HUES6 (cell line): ENCODE data around the gene PDE12.

Experiments used
- H3K27ac ChIP-seq: 2 replicates; pipeline ENCODE4 v1.7.0; 2013; ENCODE audit warnings: low read depth, mild to moderate bottlenecking, low read length, inconsistent platforms
- H3K27me3 ChIP-seq: 2 replicates; pipeline ENCODE4 v1.6.1; 2013; ENCODE audit warnings: low read length; ENCODE audit not compliant: control insufficient read depth, insufficient read depth
- H3K36me3 ChIP-seq: 2 replicates; pipeline ENCODE4 v1.6.1; 2013; ENCODE audit warnings: low read length; ENCODE audit not compliant: control insufficient read depth, insufficient read depth
- H3K4me1 ChIP-seq: 2 replicates; pipeline ENCODE4 v1.6.1; 2013; ENCODE audit warnings: low read length; ENCODE audit not compliant: control insufficient read depth, insufficient read depth
- H3K4me3 ChIP-seq: 2 replicates; pipeline ENCODE4 v1.5.1; 2013; ENCODE audit warnings: low read depth, low read length
- H3K9ac ChIP-seq: one replicate; pipeline ENCODE4 v1.6.1; 2013; ENCODE audit warnings: mild to moderate bottlenecking, low read length
- H3K9me3 ChIP-seq: 2 replicates; pipeline ENCODE4 v1.6.1; 2013; ENCODE audit warnings: low read depth, low read length; ENCODE audit not compliant: control insufficient read depth, insufficient read depth

The PDE12 gene

GRCh38 chr3:57555738-57556458, at the start of gene PDE12:
Gene PDE12 (plus strand): TSS chr3:57556274. CDS start chr3:57556380, 106 bp downstream.
- Histone ChIP-seq H3K27me3 (no peaks in the 10 kb centered on the region; the same call in 1 of the 2 replicates), H3K9ac (peak within 1 kb of the TSS; percentile 89), H3K4me3 (peak within 1 kb of the TSS; percentile 90), H3K27ac (peak within 1 kb of the TSS; percentile 93), H3K36me3 (peaks cover 12% of the 10 kb centered on the region), H3K4me1 (0 out of 2 replicates have a peak, but pooled peaks cover 6% of the 10 kb centered on the region), H3K9me3 (no peaks in the 10 kb centered on the region)

DNA sequence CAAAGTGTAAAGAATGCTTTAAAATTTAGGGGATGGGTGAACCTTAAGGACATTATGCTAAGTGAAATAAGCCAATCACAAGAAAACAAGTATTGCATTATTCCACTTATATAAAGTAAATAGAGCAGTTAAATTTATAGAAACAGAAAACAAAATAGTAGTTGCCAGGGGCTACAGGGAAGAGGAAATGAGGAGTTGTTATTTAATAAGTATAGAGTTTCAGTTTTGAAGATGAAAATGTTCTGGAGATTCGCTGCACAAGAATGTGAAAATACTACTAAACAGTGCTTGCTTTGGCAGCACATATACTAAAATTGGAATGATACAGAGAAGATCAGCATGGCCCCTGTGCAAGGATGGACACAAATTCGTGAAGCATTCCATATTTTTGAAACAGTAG, 43.9 kb upstream of the PDE12 start:
- H3K4me1 ChIP-seq: no peaks in the 10 kb centered on the region
- H3K9me3 ChIP-seq: no peaks in the 10 kb centered on the region
- H3K27me3 ChIP-seq: no peaks in the 10 kb centered on the region
- no peaks in the 10 kb centered on the region for H3K36me3 ChIP-seq
- no peak overlapping the region for H3K4me3 ChIP-seq
- no peak overlapping the region for H3K27ac ChIP-seq
- H3K9ac ChIP-seq: no peak overlapping the region

- Histone ChIP-seq H3K36me3 (no peaks in the 10 kb centered on the region), H3K27ac (no peak overlapping the region), H3K27me3 (no peaks in the 10 kb centered on the region), H3K9me3 (no peaks in the 10 kb centered on the region), H3K4me1 (no peaks in the 10 kb centered on the region), H3K9ac (no peak overlapping the region), H3K4me3 (no peak overlapping the region)
Observed at GRCh38 chr3:57518276-57518915, 37.7 kb upstream of the PDE12 start.

GRCh38 chr3:57530071-57530608, 25.9 kb upstream of the PDE12 start:
- H3K9me3 ChIP-seq: no peaks in the 10 kb centered on the region
- H3K4me3 ChIP-seq: no peak overlapping the region
- H3K27ac ChIP-seq: no peak overlapping the region

GRCh38 chr3:57538465-57538864, 17.6 kb upstream of the PDE12 start:
- Histone ChIP-seq H3K9me3 (no peaks in the 10 kb centered on the region), H3K36me3 (no peaks in the 10 kb centered on the region)

More at GRCh38 chr3:57530071-57530608, 25.9 kb upstream of the PDE12 start:
- Histone ChIP-seq H3K27me3 (no peaks in the 10 kb centered on the region), H3K36me3 (no peaks in the 10 kb centered on the region), H3K9ac (no peak overlapping the region), H3K4me1 (no peaks in the 10 kb centered on the region)

DNA sequence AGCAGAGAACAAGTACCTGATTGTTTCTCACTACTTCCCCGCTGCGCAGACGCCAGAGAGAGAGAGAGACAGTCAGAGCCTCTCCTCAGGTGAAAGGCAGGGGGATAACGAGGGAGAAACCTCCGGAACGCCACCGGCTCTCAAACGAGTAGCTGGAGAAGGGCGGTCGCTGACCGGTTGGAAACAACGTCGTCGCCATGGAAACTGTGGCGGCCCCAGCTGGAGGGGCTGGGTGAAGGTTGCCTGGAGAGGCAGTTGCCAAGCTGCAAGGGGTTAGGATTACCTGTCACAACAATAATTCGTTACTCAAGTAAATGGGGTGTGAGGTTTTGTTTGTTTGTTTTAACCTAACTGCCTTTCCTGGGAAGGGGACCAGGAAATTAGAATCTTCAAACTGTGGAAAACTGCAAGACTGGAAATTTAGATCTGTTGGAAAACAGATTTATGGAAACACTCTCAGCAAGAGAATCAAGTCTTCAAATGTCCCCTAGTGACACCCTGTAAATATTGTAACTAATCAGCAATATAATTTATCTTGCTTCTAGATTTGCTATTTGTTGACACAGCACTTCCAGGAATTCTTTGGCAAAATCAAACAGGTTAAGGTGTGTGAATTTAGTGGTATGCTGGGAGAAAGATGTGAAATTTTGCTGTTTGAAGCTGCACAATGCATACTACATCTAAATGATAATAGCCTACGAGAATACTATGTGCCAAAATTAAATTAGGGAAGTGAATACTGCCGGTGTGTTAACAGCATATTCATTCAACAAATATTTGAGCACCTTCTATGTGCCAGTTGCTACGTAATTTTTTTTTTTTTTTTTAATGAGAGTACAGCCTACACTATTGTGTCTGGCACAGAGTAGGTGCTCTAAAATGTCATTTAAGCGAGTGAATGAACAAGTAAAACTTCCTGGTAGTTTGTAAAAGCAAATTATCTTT, 11.6 kb upstream of the PDE12 start, which contains the start of gene DNAH12:
Gene DNAH12 (minus strand): TSS at position 164 of the 945 bp plus-strand sequence. CDS start 1,474 bp downstream, outside the sequence.
- Histone ChIP-seq H3K9ac (no peak within 1 kb of the TSS), H3K9me3 (no peaks in the 10 kb centered on the region), H3K4me3 (peak within 1 kb of the TSS; percentile 29), H3K27me3 (no peaks in the 10 kb centered on the region), H3K27ac (no peak within 1 kb of the TSS), H3K36me3 (no peaks in the 10 kb centered on the region), H3K4me1 (peaks cover 7% of the 10 kb centered on the region; the same call in 1 of the 2 replicates)

More at GRCh38 chr3:57538465-57538864, 17.6 kb upstream of the PDE12 start:
- Histone ChIP-seq H3K4me1 (no peaks in the 10 kb centered on the region), H3K27me3 (no peaks in the 10 kb centered on the region), H3K27ac (no peak overlapping the region), H3K4me3 (no peak overlapping the region), H3K9ac (no peak overlapping the region)

- no peak overlapping the region for H3K9ac ChIP-seq
- peaks cover 7% of the 10 kb centered on the region; the same call in 1 of the 2 replicates for H3K4me1 ChIP-seq
- H3K27ac ChIP-seq: no peak overlapping the region
- H3K27me3 ChIP-seq: no peaks in the 10 kb centered on the region
- no peaks in the 10 kb centered on the region for H3K36me3 ChIP-seq
- no peak overlapping the region for H3K4me3 ChIP-seq
- no peaks in the 10 kb centered on the region for H3K9me3 ChIP-seq
Observed at GRCh38 chr3:57545636-57546268, 10.3 kb upstream of the PDE12 start.

DNA sequence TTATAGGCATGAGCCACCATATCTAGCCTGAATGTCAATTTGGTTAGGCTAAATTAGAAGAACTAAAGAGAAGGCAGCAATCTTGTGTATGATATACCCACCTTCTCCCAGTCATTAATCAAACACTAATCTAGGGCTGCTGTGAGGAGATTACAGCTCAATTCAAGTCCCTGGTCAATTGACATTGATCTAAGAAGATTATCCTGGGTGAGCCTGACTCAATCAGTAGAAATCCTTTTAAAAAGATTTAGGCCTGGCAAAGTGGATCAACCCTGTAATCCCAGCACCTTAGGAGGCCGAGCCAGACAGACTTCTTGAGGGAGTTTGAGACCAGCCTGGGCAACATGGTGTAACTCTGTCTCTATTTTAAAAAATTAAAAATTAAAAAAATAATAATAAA, 9.5 kb upstream of the PDE12 start:
- H3K36me3 ChIP-seq: no peaks in the 10 kb centered on the region
- no peaks in the 10 kb centered on the region for H3K27me3 ChIP-seq
- H3K9ac ChIP-seq: no peak overlapping the region
- no peaks in the 10 kb centered on the region for H3K9me3 ChIP-seq
- no peak overlapping the region for H3K27ac ChIP-seq
- no peak overlapping the region for H3K4me3 ChIP-seq
- peaks cover 7% of the 10 kb centered on the region; the same call in 1 of the 2 replicates for H3K4me1 ChIP-seq

DNA sequence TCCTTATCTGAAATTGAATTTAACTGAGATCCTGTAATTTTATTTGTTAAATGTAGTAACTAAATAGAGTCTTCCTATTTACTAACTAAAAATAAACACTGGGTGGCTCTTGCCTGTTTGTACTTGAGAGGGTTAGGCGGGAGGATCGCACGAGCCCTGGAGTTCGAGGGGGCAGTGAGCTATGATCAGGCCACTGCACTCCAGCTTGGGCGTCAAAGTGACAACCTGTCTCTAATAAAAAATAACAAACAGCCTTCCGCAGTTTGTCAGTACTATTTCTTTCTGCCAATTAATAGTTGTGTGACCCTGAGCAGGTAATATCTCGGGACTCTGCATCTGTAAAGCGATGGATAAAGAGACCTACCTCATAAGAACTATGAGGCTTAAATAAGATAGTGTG, 768 bp upstream of the PDE12 start:
- peak overlapping the region; percentile 90 for H3K4me3 ChIP-seq
- H3K27me3 ChIP-seq: no peaks in the 10 kb centered on the region; the same call in 1 of the 2 replicates
- H3K9ac ChIP-seq: peak overlapping the region; percentile 89
- no peak overlapping the region for H3K27ac ChIP-seq
- 0 out of 2 replicates have a peak, but pooled peaks cover 6% of the 10 kb centered on the region for H3K4me1 ChIP-seq
- H3K36me3 ChIP-seq: peaks cover 7% of the 10 kb centered on the region
- no peaks in the 10 kb centered on the region for H3K9me3 ChIP-seq
